ENCODE measurements around the gene SRSF12. TPM values are rescaled to one million over a fixed set of nuclear protein-coding genes. Genes with fewer than 3 reads are reported as not detected.

The SRSF12 gene
- total and polyA plus RNA-seq, 8 donors = 0.38 to 6.8 (median 0.44) TPM; not detected in 5

DNA sequence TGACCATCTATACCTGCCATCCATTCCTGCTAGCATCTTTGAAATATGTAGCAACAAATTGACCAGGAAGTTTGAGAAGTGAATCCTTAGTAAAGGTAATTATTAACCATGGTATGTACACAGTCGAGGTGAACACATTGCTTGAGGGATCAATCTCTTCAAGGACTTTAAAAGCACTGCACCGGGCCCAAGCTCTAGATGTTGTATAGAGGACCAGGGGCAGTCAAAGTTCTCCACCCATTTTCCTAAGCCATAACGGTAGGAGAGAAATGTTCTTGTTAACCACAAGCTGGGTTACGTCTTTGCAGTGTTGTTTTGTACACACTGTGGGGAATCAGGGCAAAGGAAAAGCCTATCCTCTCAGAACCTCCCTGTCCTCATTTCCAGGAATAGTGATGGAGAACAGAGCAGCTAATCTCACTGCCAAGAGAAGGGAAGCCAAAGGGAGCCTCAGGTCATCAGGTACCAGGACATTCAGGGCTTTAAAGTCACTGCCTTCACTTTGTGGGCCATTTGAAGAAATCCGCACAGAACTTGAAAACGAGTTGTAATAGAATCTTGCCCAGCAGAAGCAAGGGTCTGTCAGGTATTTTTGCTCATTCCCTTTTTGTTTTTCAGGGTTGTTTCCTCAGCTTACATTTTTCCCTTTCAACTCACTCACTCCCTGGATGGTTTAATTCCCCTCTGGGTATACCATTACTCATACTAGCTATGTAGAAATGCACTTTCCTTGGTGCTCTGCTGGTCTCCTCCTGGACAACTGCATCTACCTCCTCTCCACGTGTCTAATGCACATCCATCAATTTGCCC is 22.7 kb upstream of the SRSF12 start:
- Histone ChIP-seq H3K9me3 (no peaks in the 10 kb centered on the region), H3K36me3 (no peaks in the 10 kb centered on the region), H3K4me3 (no peak overlapping the region), H3K27me3 (no peaks in the 10 kb centered on the region), H3K27ac (peak overlapping the region in 2 of 5 donors; percentile 36 to 41), H3K4me1 (peaks cover 0 to 33% (median 17%) of the 10 kb centered on the region in 4 donors)
- 52 to 66% (median 57%) methylated on average over 7 of the region's 7 CpGs for WGBS, 5 donors
- intact Hi-C loops (cut with DNase I; ENCODE audit: low total_unique reads) = no loop called here
- peak; percentile 36 to 52 for DNase-seq
- TF ChIP-seq POLR2AphosphoS5 (IDR thresholded peaks at IDR 0.05) = peak in 1 of 3 donors; percentile 1
- TF ChIP-seq POLR2A (IDR thresholded peaks at IDR 0.05) = no peak

DNA sequence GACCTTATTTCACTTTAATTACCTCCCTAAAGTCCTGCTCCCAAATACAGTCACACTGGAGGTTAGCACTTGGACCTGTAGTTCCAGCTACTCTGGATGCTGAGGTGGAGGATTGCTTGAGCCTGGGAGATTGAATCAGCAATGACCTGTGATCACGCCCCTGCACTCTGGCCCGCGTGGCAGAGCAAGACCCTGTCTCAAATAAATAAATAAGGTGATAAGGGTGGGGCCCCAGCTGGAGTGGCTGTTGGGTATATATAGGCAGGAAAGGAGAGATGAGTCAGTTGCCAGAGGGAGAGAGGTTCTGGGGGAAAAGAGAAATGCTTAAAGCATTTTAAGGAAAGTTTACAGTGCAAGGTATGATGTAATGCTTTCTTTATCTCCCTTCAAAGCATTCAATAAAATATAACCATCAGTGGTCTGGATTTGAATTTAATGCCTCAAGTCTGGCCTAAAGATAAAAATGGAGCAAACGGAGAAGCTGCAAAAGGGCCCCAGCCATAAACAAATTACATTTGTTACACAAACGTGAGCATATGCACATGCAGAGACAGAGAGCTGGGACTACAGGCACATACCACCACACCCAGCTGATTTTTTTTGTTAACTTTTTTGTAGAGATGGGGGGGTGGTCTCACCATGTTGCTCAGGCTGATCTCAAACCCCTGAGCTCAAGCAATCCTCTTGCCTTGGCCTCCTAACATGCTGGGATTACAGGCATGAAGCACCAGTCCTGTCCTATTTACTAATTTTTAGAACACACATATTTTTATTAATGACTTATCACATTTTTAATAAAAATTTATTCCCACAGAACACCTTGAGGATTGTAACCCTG is 21.9 kb upstream of the SRSF12 start:
- intact Hi-C loops (cut with DNase I; ENCODE audit: low total_unique reads) = no loop called here
- Histone ChIP-seq H3K9me3 (no peaks in the 10 kb centered on the region), H3K27ac (peak overlapping the region in 3 of 5 donors; percentile 36 to 45 (median 41)), H3K36me3 (no peaks in the 10 kb centered on the region), H3K27me3 (no peaks in the 10 kb centered on the region), H3K4me1 (peaks cover 0 to 24% (median 13%) of the 10 kb centered on the region in 4 donors), H3K4me3 (no peak overlapping the region)
- peak in 1 of 2 donors; percentile 10 for DNase-seq
- no peak for TF ChIP-seq POLR2AphosphoS5 (IDR thresholded peaks at IDR 0.05)
- TF ChIP-seq EP300 (IDR thresholded peaks at IDR 0.05) = no peak
- TF ChIP-seq POLR2A (IDR thresholded peaks at IDR 0.05) = no peak
- TF ChIP-seq, protein P1, sequence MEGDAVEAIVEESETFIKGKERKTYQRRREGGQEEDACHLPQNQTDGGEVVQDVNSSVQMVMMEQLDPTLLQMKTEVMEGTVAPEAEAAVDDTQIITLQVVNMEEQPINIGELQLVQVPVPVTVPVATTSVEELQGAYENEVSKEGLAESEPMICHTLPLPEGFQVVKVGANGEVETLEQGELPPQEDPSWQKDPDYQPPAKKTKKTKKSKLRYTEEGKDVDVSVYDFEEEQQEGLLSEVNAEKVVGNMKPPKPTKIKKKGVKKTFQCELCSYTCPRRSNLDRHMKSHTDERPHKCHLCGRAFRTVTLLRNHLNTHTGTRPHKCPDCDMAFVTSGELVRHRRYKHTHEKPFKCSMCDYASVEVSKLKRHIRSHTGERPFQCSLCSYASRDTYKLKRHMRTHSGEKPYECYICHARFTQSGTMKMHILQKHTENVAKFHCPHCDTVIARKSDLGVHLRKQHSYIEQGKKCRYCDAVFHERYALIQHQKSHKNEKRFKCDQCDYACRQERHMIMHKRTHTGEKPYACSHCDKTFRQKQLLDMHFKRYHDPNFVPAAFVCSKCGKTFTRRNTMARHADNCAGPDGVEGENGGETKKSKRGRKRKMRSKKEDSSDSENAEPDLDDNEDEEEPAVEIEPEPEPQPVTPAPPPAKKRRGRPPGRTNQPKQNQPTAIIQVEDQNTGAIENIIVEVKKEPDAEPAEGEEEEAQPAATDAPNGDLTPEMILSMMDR (IDR thresholded peaks at IDR 0.05) = no peak
- 33 to 67% (median 54%) methylated on average over 5 of the region's 5 CpGs for WGBS, 5 donors

DNA sequence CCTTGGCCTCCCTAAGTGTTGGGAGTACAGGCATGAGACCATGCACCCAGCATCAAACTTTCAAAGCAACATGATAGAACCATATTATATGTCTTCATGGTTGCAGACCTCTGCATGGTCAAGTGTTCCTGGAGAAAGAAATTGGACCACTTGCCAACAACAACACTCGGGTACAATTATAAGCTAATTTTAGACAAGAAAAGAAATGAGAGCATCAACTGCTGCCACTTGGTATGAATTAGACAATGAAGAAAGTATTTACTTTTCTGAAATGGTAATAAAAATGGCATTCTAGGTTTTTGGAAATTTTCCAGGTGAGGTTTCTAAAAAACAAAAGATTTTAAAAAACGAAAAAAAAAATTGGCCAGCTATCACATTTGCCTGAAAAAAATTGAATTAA is 20.3 kb upstream of the SRSF12 start:
- H3K27ac ChIP-seq = no peak overlapping the region
- peaks cover 0 to 18% (median 12%) of the 10 kb centered on the region in 4 donors for H3K4me1 ChIP-seq
- H3K36me3 ChIP-seq = no peaks in the 10 kb centered on the region
- WGBS, 5 donors = 83 to 90% (median 89%) methylated on average over 2 of the region's 2 CpGs
- intact Hi-C loops (cut with DNase I; ENCODE audit: low total_unique reads) = no loop called here
- DNase-seq = no peak
- no peak overlapping the region for H3K4me3 ChIP-seq
- TF ChIP-seq, protein P1 (IDR thresholded peaks at IDR 0.05) = no peak
- TF ChIP-seq POLR2A (IDR thresholded peaks at IDR 0.05) (no peak), EP300 (IDR thresholded peaks at IDR 0.05) (no peak), POLR2AphosphoS5 (IDR thresholded peaks at IDR 0.05) (no peak)
- H3K9me3 ChIP-seq = no peaks in the 10 kb centered on the region
- H3K27me3 ChIP-seq = no peaks in the 10 kb centered on the region

DNA sequence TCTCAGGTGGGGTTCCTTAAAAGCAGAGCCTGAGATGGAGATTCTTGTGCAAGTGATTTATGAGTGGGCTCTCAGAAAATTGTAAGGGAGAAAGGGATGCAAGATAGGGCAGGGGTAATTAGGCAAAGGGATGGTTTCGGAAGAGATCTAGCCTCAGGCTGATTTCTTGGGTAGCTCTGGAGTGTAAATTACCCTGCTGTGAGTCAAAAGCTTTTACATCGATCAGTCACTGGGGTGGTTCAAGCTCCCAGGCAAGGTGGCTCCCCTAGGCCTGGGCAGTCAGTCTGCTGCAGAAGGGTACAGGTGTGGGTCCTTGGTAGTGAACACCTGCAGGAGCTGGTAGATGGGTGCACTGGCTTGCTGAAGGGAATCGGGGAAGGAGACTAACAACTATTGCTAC is 16.9 kb upstream of the SRSF12 start:
- Histone ChIP-seq H3K9me3 (no peaks in the 10 kb centered on the region), H3K27ac (no peak overlapping the region), H3K4me3 (no peak overlapping the region), H3K36me3 (no peaks in the 10 kb centered on the region), H3K27me3 (no peaks in the 10 kb centered on the region), H3K4me1 (peaks cover 0 to 7% (median 5%) of the 10 kb centered on the region in 4 donors)
- 86 to 97% (median 91%) methylated on average over 3 of the region's 3 CpGs for WGBS, 5 donors
- intact Hi-C loops (cut with DNase I; ENCODE audit: low total_unique reads) = no loop called here
- no peak for DNase-seq
- TF ChIP-seq POLR2AphosphoS5 (IDR thresholded peaks at IDR 0.05) = no peak
- TF ChIP-seq POLR2A (IDR thresholded peaks at IDR 0.05) = no peak
- TF ChIP-seq EP300 (IDR thresholded peaks at IDR 0.05) = no peak
- TF ChIP-seq, protein P1 (IDR thresholded peaks at IDR 0.05) = no peak
